ENCODE results near the gene RLN2. TPM values are rescaled to one million over a fixed set of nuclear protein-coding genes. Genes with fewer than 3 reads are reported as not detected.

Gene RLN2
- total RNA-seq, 1 donor from 2014 or later, result 0.52 TPM

DNA sequence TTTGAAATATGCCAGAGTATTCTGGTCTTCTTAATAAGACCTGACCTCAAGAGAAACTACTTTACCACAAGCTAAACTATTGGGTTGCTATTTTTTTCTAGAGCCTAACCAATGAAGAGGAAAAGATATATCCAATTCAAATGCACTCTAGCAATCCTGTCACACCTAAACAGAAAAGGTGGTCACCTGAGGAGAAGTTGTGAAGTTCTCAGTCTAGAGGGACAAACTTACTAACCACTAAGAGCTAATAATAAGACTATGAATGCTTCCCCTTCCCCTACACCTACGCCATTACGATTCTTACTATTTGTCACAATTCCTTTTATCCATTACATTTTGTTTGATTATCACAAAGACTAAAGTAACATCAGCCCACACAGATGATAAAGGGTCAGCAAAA is 29.7 kb downstream of the RLN2 start:
- H3K27ac Mint-ChIP-seq (ENCODE audit: unreplicated experiment), result no peak overlapping the region
- no peak for TF ChIP-seq EZH2 (IDR thresholded peaks at IDR 0.05; ENCODE audit: insufficient read depth, low read length)
- TF ChIP-seq, protein P1, sequence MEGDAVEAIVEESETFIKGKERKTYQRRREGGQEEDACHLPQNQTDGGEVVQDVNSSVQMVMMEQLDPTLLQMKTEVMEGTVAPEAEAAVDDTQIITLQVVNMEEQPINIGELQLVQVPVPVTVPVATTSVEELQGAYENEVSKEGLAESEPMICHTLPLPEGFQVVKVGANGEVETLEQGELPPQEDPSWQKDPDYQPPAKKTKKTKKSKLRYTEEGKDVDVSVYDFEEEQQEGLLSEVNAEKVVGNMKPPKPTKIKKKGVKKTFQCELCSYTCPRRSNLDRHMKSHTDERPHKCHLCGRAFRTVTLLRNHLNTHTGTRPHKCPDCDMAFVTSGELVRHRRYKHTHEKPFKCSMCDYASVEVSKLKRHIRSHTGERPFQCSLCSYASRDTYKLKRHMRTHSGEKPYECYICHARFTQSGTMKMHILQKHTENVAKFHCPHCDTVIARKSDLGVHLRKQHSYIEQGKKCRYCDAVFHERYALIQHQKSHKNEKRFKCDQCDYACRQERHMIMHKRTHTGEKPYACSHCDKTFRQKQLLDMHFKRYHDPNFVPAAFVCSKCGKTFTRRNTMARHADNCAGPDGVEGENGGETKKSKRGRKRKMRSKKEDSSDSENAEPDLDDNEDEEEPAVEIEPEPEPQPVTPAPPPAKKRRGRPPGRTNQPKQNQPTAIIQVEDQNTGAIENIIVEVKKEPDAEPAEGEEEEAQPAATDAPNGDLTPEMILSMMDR (IDR thresholded peaks at IDR 0.05; ENCODE audit: insufficient read depth, low read depth, low read length), result no peak
- peaks cover 12% of the 10 kb centered on the region for H3K9me3 Mint-ChIP-seq (ENCODE audit: unreplicated experiment)
- H3K27ac ChIP-seq (ENCODE audit: low read depth, low read length), result no peak overlapping the region
- DNase-seq (ENCODE audit: low read depth) (no peak), FAIRE-seq (no peak)
- no peaks in the 10 kb centered on the region for H3K36me3 ChIP-seq (ENCODE audit: insufficient read depth, low read length)
- H3K4me1 Mint-ChIP-seq (ENCODE audit: low read depth, unreplicated experiment), result peaks cover 4% of the 10 kb centered on the region
- H3K4me1 ChIP-seq (ENCODE audit: insufficient read depth, low read length), result peaks cover under 1% of the 10 kb centered on the region
- no peaks in the 10 kb centered on the region for H3K27me3 Mint-ChIP-seq (ENCODE audit: low read depth, unreplicated experiment)
- H3K36me3 Mint-ChIP-seq (ENCODE audit: low read depth, unreplicated experiment), result no peaks in the 10 kb centered on the region
- no peak overlapping the region for H3K9ac ChIP-seq (ENCODE audit: low read length)
- no peak overlapping the region for H3K4me3 ChIP-seq (ENCODE audit: insufficient read depth, low read depth, low read length)
- no peaks in the 10 kb centered on the region for H3K9me3 ChIP-seq (ENCODE audit: insufficient read depth, low read depth, low read length)
- no peak overlapping the region for H3K4me2 ChIP-seq (ENCODE audit: low read length)
- no peaks in the 10 kb centered on the region for H3K79me2 ChIP-seq (ENCODE audit: insufficient read depth, low read length)
- no peak overlapping the region for H3K4me3 Mint-ChIP-seq (ENCODE audit: unreplicated experiment)
- no peak overlapping the region for H2AFZ ChIP-seq (ENCODE audit: low read depth, low read length)
- no peaks in the 10 kb centered on the region for H4K20me1 ChIP-seq (ENCODE audit: insufficient read depth, low read length)
- no peaks in the 10 kb centered on the region for H3K27me3 ChIP-seq (ENCODE audit: insufficient read depth, low read length)

DNA sequence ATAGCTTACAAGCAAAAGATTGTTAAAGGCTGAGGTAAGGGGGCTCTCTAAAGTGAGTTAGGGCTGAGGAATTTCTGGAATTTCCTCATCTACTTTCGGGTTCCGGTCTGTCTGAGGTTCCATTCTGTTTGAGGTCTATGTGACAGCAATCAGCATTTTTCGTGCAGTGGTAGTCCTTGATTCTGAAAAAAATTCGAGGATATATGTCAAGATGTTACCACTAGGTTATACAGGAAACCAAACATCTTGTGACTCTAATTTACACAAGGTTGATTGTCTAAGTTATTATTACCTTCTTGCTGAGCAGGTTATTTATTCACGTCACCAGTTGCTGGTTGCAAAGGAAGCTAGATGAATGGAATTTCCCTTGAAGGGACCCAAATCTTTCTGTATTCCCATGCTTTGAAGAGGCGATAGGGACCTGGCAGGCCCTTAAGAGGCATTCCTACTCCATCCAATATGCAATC is 35.2 kb downstream of the RLN2 start:
- Histone ChIP-seq H3K79me2 (ENCODE audit: insufficient read depth, low read length) (no peaks in the 10 kb centered on the region), H4K20me1 (ENCODE audit: insufficient read depth, low read length) (no peaks in the 10 kb centered on the region), H3K27ac (ENCODE audit: low read depth, low read length) (peak overlapping the region; percentile 65), H3K27me3 (ENCODE audit: insufficient read depth, low read length) (no peaks in the 10 kb centered on the region), H3K9ac (ENCODE audit: low read length) (no peak overlapping the region), H3K4me3 (ENCODE audit: insufficient read depth, low read depth, low read length) (no peak overlapping the region), H3K36me3 (ENCODE audit: insufficient read depth, low read length) (no peaks in the 10 kb centered on the region), H3K9me3 (ENCODE audit: insufficient read depth, low read depth, low read length) (no peaks in the 10 kb centered on the region), H2AFZ (ENCODE audit: low read depth, low read length) (no peak overlapping the region), H3K4me2 (ENCODE audit: low read length) (peak overlapping the region; percentile 63), H3K4me1 (ENCODE audit: insufficient read depth, low read length) (peaks cover 18% of the 10 kb centered on the region)
- Mint-ChIP-seq H3K27ac (ENCODE audit: unreplicated experiment) (peak overlapping the region; percentile 95), H3K4me3 (ENCODE audit: unreplicated experiment) (no peak overlapping the region), H3K36me3 (ENCODE audit: low read depth, unreplicated experiment) (no peaks in the 10 kb centered on the region), H3K4me1 (ENCODE audit: low read depth, unreplicated experiment) (peaks cover 27% of the 10 kb centered on the region), H3K9me3 (ENCODE audit: unreplicated experiment) (peaks cover 6% of the 10 kb centered on the region), H3K27me3 (ENCODE audit: low read depth, unreplicated experiment) (no peaks in the 10 kb centered on the region)
- FAIRE-seq (peak; percentile 76), DNase-seq (ENCODE audit: low read depth) (peak; percentile 87)
- TF ChIP-seq, protein P1 (IDR thresholded peaks at IDR 0.05; ENCODE audit: insufficient read depth, low read depth, low read length), result no peak
- no peak for TF ChIP-seq EZH2 (IDR thresholded peaks at IDR 0.05; ENCODE audit: insufficient read depth, low read length)

DNA sequence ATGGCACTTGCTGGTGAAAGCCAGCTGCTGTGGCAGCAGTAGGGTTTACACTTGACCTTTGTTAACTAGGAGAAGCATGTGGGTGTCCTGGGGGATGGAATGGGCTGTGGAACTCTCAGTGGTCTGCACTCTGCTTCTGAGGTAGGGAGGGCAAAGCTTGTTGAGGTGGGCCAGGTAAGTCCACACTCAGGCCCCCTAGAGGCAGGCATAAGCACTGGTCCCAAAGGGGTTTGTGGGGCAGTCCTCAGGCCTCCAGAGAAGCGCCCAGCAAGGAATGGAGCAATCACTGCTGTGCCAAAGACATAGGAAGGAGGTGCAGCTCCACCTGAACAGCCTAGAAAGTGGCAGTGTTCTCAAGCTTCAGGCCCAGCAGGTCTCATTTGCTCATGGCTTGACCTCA is 38.6 kb downstream of the RLN2 start:
- Histone ChIP-seq H3K9ac (ENCODE audit: low read length) (no peak overlapping the region), H3K27me3 (ENCODE audit: insufficient read depth, low read length) (no peaks in the 10 kb centered on the region), H3K36me3 (ENCODE audit: insufficient read depth, low read length) (no peaks in the 10 kb centered on the region), H4K20me1 (ENCODE audit: insufficient read depth, low read length) (no peaks in the 10 kb centered on the region), H3K4me3 (ENCODE audit: insufficient read depth, low read depth, low read length) (no peak overlapping the region), H3K9me3 (ENCODE audit: insufficient read depth, low read depth, low read length) (no peaks in the 10 kb centered on the region), H3K79me2 (ENCODE audit: insufficient read depth, low read length) (no peaks in the 10 kb centered on the region), H3K4me2 (ENCODE audit: low read length) (no peak overlapping the region), H3K4me1 (ENCODE audit: insufficient read depth, low read length) (peaks cover 18% of the 10 kb centered on the region), H2AFZ (ENCODE audit: low read depth, low read length) (no peak overlapping the region), H3K27ac (ENCODE audit: low read depth, low read length) (no peak overlapping the region)
- TF ChIP-seq EZH2 (IDR thresholded peaks at IDR 0.05; ENCODE audit: insufficient read depth, low read length), result no peak
- TF ChIP-seq, protein P1 (IDR thresholded peaks at IDR 0.05; ENCODE audit: insufficient read depth, low read depth, low read length), result no peak
- Mint-ChIP-seq H3K4me3 (ENCODE audit: unreplicated experiment) (no peak overlapping the region), H3K27me3 (ENCODE audit: low read depth, unreplicated experiment) (no peaks in the 10 kb centered on the region), H3K9me3 (ENCODE audit: unreplicated experiment) (peaks cover 2% of the 10 kb centered on the region), H3K4me1 (ENCODE audit: low read depth, unreplicated experiment) (peaks cover 27% of the 10 kb centered on the region), H3K36me3 (ENCODE audit: low read depth, unreplicated experiment) (no peaks in the 10 kb centered on the region), H3K27ac (ENCODE audit: unreplicated experiment) (no peak overlapping the region)
- FAIRE-seq (no peak), DNase-seq (ENCODE audit: low read depth) (no peak)
